OCI-LY3 (cell line): ENCODE data around the gene DDX28.

Source experiments
- EZH2phosphoT487 ChIP-seq: fragments of 200-600 bp; shearing (Covaris generic); IDR thresholded peaks from 2 replicates; pipeline ENCODE4 v1.6.1; 2018; ENCODE audit warnings: antibody characterized with exemption, mixed run types, low read depth
- TF ChIP-seq, protein P1 (sequence below): fragments of 200-600, 300-600 bp; sonication (generic); IDR thresholded peaks from 2 replicates; pipeline ENCODE4 v1.5.1; 2014; ENCODE audit warnings: antibody characterized with exemption, low read length, low read depth

GRCh38 chr16:68069511-68070248 lies 46.6 kb upstream of the DDX28 start:
- TF ChIP-seq, protein P1, sequence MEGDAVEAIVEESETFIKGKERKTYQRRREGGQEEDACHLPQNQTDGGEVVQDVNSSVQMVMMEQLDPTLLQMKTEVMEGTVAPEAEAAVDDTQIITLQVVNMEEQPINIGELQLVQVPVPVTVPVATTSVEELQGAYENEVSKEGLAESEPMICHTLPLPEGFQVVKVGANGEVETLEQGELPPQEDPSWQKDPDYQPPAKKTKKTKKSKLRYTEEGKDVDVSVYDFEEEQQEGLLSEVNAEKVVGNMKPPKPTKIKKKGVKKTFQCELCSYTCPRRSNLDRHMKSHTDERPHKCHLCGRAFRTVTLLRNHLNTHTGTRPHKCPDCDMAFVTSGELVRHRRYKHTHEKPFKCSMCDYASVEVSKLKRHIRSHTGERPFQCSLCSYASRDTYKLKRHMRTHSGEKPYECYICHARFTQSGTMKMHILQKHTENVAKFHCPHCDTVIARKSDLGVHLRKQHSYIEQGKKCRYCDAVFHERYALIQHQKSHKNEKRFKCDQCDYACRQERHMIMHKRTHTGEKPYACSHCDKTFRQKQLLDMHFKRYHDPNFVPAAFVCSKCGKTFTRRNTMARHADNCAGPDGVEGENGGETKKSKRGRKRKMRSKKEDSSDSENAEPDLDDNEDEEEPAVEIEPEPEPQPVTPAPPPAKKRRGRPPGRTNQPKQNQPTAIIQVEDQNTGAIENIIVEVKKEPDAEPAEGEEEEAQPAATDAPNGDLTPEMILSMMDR, result no peak
- no peak for TF ChIP-seq EZH2phosphoT487
